ENCODE results near the gene IGFBP7. TPM values are rescaled to one million over a fixed set of nuclear protein-coding genes. Genes with fewer than 3 reads are reported as not detected.

The IGFBP7 gene
- total and polyA plus RNA-seq, 2 of the 8 experiments (the other 6 are each of a cell fraction or from before 2014, with no cell fraction given) = 0.17 to 0.48 TPM

DNA sequence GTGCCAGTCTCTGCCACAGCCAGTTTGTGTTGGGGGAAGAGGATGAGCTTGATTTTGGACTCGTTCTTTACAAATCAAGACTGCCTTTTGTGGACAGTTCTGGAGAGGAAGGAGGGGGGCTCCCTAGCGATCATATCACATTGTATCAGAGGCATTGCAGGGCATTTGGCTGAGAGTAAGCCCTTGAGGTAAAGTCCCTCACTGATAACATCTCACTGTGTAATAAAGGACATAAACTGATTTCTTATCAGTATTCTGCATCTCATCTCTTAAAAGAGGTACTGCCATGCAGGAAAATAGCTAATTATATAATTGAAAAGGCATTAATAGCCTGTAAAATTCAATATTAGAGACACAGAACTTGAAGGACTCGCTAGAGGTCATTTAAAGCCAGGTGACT, 6.1 kb upstream of the IGFBP7 start (continued):
- TF ChIP-seq SIRT6 (IDR thresholded peaks at IDR 0.05; ENCODE audit: low read length) (no peak), EGR1 (IDR thresholded peaks at IDR 0.05; ENCODE audit: borderline replicate concordance, low read depth, low read length) (no peak), ASH2L (IDR thresholded peaks at IDR 0.05; ENCODE audit: low read length) (no peak), HDAC6 (IDR thresholded peaks at IDR 0.05; ENCODE audit: low read depth, low read length) (no peak), NANOG (IDR thresholded peaks at IDR 0.05; ENCODE audit: insufficient read depth, low read depth, low read length, poor library complexity, severe bottlenecking) (no peak)
